Gastroesophageal sphincter (tissue), 4 donors: Measurements from ENCODE around the gene UGGT1. TPM values are rescaled to one million over a fixed set of nuclear protein-coding genes. Genes with fewer than 3 reads are reported as not detected.

Source experiments
- ATAC-seq: fragments of 150-250 bp; one replicate; pipeline ENCODE4 v1.9.1; 2016; ENCODE audit warnings: mild to moderate bottlenecking, moderate library complexity
- H3K27ac ChIP-seq, 4 donors: fragments of 200-600 bp; sonication (generic) in 3 of 4; 1 replicate in 3 of 4; 2 replicates in 1 of 4; pipeline ENCODE4 v1.5.1; 2016 to 2019
- H3K27me3 ChIP-seq: fragments of 200-600 bp; sonication (generic); one replicate; pipeline ENCODE4 v1.5.1; 2019
- H3K36me3 ChIP-seq, 2 donors: fragments of 200-600 bp; sonication (generic); one replicate each; pipeline ENCODE4 v1.5.1; 2019; ENCODE audit warnings: control low read depth in 1 of 2
- H3K4me1 ChIP-seq, 3 donors: fragments of 200-600 bp; sonication (generic); 1 replicate in 2 of 3; 2 replicates in 1 of 3; pipeline ENCODE4 v1.5.1; 2016 to 2019; ENCODE audit warnings: control low read depth in 2 of 3
- H3K4me3 ChIP-seq, 2 donors: fragments of 200-600 bp; sonication (generic); one replicate each; pipeline ENCODE4 v1.5.1; 2019; ENCODE audit warnings: mild to moderate bottlenecking in 1 of 2, moderate library complexity in 1 of 2
- H3K9me3 ChIP-seq, 3 donors: fragments of 200-600 bp; sonication (generic); one replicate each; pipeline ENCODE4 v1.5.1; 2017 to 2019; ENCODE audit warnings: control low read depth in 2 of 3
- CTCF ChIP-seq, 4 experiments: fragments of 200-600 bp in 2 of 4; fragments of 450-650 bp in 2 of 4; sonication (generic) in 1 of 4; IDR thresholded peaks; one replicate each; pipeline ENCODE4 v1.5.1; 2017 to 2019; ENCODE audit warnings: antibody characterized with exemption in 4 of 4, mild to moderate bottlenecking in 2 of 4, moderate library complexity in 2 of 4
- EP300 ChIP-seq: sonication (generic); formaldehyde crosslinking; IDR thresholded peaks from one replicate; pipeline ENCODE4 v1.6.1; 2017; ENCODE audit warnings: antibody characterized with exemption, mild to moderate bottlenecking
- POLR2A ChIP-seq, 2 donors: fragments of 450-650 bp; IDR thresholded peaks; one replicate each; pipeline ENCODE4 v1.6.1; 2017; ENCODE audit warnings: antibody characterized with exemption in 2 of 2, mild to moderate bottlenecking in 2 of 2, moderate library complexity in 1 of 2
- POLR2AphosphoS5 ChIP-seq: sonication (generic); formaldehyde crosslinking; IDR thresholded peaks from one replicate; pipeline ENCODE4 v1.6.1; 2017; ENCODE audit warnings: antibody characterized with exemption
- WGBS, 2 donors: methylation state at CpG; one replicate each; pipeline ENCODE4 v1.1.5; 2018; ENCODE audit warnings: low coverage in 1 of 2; 5-methylcytosine and 5-hydroxymethylcytosine counted together
- small RNA-seq, 4 donors: library from RNA; depleted of rRNA; stranded (forward); fragments of <200 nt; gene quantifications; one replicate each; pipeline ENCODE3, GENCODE V24; 2016
- total RNA-seq, 4 donors: library from RNA; depleted of rRNA; stranded (reverse); fragments of >200 nt; gene quantifications; one replicate each; pipeline ENCODE4 v1.1.0, GENCODE V29; 2016

The UGGT1 gene
- total RNA-seq, 4 donors from 2014 or later: 35.5 to 55.4 (median 43.4) TPM

- ATAC-seq: no peak
- Histone ChIP-seq H3K4me3 (no peak overlapping the region), H3K27me3 (no peaks in the 10 kb centered on the region), H3K4me1 (peaks cover 0 to 28% (median 3%) of the 10 kb centered on the region in 3 donors), H3K9me3 (no peaks in the 10 kb centered on the region), H3K27ac (peak overlapping the region in 2 of 4 donors; percentile 25 to 43), H3K36me3 (no peaks in the 10 kb centered on the region)
- TF ChIP-seq POLR2AphosphoS5: peak; percentile 6
- no peak for TF ChIP-seq CTCF (IDR thresholded peaks at IDR 0.05)
- 61 to 65% methylated on average over 2 to 7 of the region's 8 CpGs for WGBS, 2 donors
Measured at GRCh38 chr2:128236491-128237035, 145.6 kb downstream of the UGGT1 start.

- TF ChIP-seq CTCF (IDR thresholded peaks at IDR 0.05): no peak
Measured at GRCh38 chr2:128237081-128237534, 146.1 kb downstream of the UGGT1 start.

GRCh38 chr2:128237911-128238697, 147.1 kb downstream of the UGGT1 start:
- Histone ChIP-seq H3K4me3 (no peak overlapping the region), H3K27ac (no peak overlapping the region), H3K36me3 (no peaks in the 10 kb centered on the region), H3K9me3 (no peaks in the 10 kb centered on the region), H3K27me3 (no peaks in the 10 kb centered on the region), H3K4me1 (peaks cover 0 to 20% (median 3%) of the 10 kb centered on the region in 3 donors)
- TF ChIP-seq POLR2A (IDR thresholded peaks at IDR 0.05): no peak
- TF ChIP-seq EP300: no peak
- no peak for TF ChIP-seq CTCF (IDR thresholded peaks at IDR 0.05)
- TF ChIP-seq POLR2AphosphoS5: no peak
- 84% methylated on average over 5 to 8 of the region's 8 CpGs for WGBS, 2 donors
- no peak for ATAC-seq

More at GRCh38 chr2:128237081-128237534, 146.1 kb downstream of the UGGT1 start:
- Histone ChIP-seq H3K4me1 (peaks cover 0 to 28% (median 3%) of the 10 kb centered on the region in 3 donors), H3K27me3 (no peaks in the 10 kb centered on the region), H3K4me3 (no peak overlapping the region), H3K27ac (peak overlapping the region in 1 of 4 donors; percentile 43), H3K9me3 (no peaks in the 10 kb centered on the region), H3K36me3 (no peaks in the 10 kb centered on the region)
- no peak for ATAC-seq
- 38% methylated on average over 2 of the region's 2 CpGs; no CpG with 5 or more reads in 1 of the 2 donors for WGBS, 2 donors

- 71 to 83% methylated on average over 3 of the region's 3 CpGs for WGBS, 2 donors
- no peaks in the 10 kb centered on the region for H3K9me3 ChIP-seq
- no peak overlapping the region for H3K4me3 ChIP-seq
- peaks cover 0 to 9% (median 0%) of the 10 kb centered on the region in 3 donors for H3K4me1 ChIP-seq
- no peaks in the 10 kb centered on the region for H3K27me3 ChIP-seq
- no peak for ATAC-seq
- no peak overlapping the region for H3K27ac ChIP-seq
- no peak for TF ChIP-seq CTCF (IDR thresholded peaks at IDR 0.05)
- TF ChIP-seq POLR2A (IDR thresholded peaks at IDR 0.05): no peak
- TF ChIP-seq POLR2AphosphoS5: no peak
- no peak for TF ChIP-seq EP300
- no peaks in the 10 kb centered on the region for H3K36me3 ChIP-seq
Measured at GRCh38 chr2:128241896-128242295, 150.9 kb downstream of the UGGT1 start.

Small RNA genes within 50 kb of the gene (small RNA-seq; reads per million reads assigned to genes)
- 0 reads per million in 4 donors for gene AC108059.2
- 0 reads per million in 4 donors for gene AC108059.3
- 0 reads per million in 4 donors for gene DYNLT3P2
- 0 reads per million in 4 donors for gene RF00019

Other genes starting within 250 kb of the UGGT1 start
- gene POLR2D, start 233.0 kb upstream of the UGGT1 start, total RNA-seq: 10 to 100 TPM; 12.9 to 18.4 (median 15.3) TPM
- gene AMMECR1L, start 205.2 kb upstream of the UGGT1 start, total RNA-seq: 10 to 100 TPM; 12.4 to 15.0 (median 14.1) TPM
- gene SAP130, start 63.1 kb upstream of the UGGT1 start, total RNA-seq: 10 to 100 TPM in 2 of 4 donors, 1 to 10 TPM in 2; 6.9 to 13.4 (median 9.7) TPM
- 10 to 100 TPM; 20.5 to 43.6 (median 32.1) TPM for gene HS6ST1, start 227.7 kb downstream of the UGGT1 start, total RNA-seq